ENCODE results near the gene GLRA3. TPM values are rescaled to one million over a fixed set of nuclear protein-coding genes. Genes with fewer than 3 reads are reported as not detected.

GLRA3 gene
- polyA plus RNA-seq, 1 donor from 2014 or later = 0.76 TPM

- H3K27me3 ChIP-seq (ENCODE audit: insufficient read depth, low read depth, low read length) = no peaks in the 10 kb centered on the region
- H3K9me3 ChIP-seq (ENCODE audit: low read length) = no peaks in the 10 kb centered on the region
- TF ChIP-seq SMC3 (conservative IDR thresholded peaks at IDR 0.05; ENCODE audit: poor library complexity) (no peak), TAF1 (IDR thresholded peaks at IDR 0.05; ENCODE audit: low read depth) (no peak), POLR2AphosphoS5 (IDR thresholded peaks at IDR 0.05) (no peak), EP300 (conservative IDR thresholded peaks at IDR 0.05; ENCODE audit: poor library complexity, severe bottlenecking) (no peak), EZH2 (IDR thresholded peaks at IDR 0.05; ENCODE audit: borderline replicate concordance, insufficient read depth, low read length, poor library complexity, severe bottlenecking) (no peak), MXI1 (conservative IDR thresholded peaks at IDR 0.05; ENCODE audit: poor library complexity, severe bottlenecking) (no peak), RAD21 (conservative IDR thresholded peaks at IDR 0.05) (no peak)
- TF ChIP-seq, protein P1, sequence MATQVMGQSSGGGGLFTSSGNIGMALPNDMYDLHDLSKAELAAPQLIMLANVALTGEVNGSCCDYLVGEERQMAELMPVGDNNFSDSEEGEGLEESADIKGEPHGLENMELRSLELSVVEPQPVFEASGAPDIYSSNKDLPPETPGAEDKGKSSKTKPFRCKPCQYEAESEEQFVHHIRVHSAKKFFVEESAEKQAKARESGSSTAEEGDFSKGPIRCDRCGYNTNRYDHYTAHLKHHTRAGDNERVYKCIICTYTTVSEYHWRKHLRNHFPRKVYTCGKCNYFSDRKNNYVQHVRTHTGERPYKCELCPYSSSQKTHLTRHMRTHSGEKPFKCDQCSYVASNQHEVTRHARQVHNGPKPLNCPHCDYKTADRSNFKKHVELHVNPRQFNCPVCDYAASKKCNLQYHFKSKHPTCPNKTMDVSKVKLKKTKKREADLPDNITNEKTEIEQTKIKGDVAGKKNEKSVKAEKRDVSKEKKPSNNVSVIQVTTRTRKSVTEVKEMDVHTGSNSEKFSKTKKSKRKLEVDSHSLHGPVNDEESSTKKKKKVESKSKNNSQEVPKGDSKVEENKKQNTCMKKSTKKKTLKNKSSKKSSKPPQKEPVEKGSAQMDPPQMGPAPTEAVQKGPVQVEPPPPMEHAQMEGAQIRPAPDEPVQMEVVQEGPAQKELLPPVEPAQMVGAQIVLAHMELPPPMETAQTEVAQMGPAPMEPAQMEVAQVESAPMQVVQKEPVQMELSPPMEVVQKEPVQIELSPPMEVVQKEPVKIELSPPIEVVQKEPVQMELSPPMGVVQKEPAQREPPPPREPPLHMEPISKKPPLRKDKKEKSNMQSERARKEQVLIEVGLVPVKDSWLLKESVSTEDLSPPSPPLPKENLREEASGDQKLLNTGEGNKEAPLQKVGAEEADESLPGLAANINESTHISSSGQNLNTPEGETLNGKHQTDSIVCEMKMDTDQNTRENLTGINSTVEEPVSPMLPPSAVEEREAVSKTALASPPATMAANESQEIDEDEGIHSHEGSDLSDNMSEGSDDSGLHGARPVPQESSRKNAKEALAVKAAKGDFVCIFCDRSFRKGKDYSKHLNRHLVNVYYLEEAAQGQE (IDR thresholded peaks at IDR 0.05; ENCODE audit: borderline replicate concordance) = no peak
- TF ChIP-seq, protein P2, sequence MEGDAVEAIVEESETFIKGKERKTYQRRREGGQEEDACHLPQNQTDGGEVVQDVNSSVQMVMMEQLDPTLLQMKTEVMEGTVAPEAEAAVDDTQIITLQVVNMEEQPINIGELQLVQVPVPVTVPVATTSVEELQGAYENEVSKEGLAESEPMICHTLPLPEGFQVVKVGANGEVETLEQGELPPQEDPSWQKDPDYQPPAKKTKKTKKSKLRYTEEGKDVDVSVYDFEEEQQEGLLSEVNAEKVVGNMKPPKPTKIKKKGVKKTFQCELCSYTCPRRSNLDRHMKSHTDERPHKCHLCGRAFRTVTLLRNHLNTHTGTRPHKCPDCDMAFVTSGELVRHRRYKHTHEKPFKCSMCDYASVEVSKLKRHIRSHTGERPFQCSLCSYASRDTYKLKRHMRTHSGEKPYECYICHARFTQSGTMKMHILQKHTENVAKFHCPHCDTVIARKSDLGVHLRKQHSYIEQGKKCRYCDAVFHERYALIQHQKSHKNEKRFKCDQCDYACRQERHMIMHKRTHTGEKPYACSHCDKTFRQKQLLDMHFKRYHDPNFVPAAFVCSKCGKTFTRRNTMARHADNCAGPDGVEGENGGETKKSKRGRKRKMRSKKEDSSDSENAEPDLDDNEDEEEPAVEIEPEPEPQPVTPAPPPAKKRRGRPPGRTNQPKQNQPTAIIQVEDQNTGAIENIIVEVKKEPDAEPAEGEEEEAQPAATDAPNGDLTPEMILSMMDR (IDR thresholded peaks at IDR 0.05; ENCODE audit: poor library complexity, severe bottlenecking) = no peak
- no peak overlapping the region for H3K9ac ChIP-seq (ENCODE audit: low read length)
- H3K4me3 ChIP-seq (ENCODE audit: low read length) = no peak overlapping the region
- H3K79me2 ChIP-seq (replicated peaks; ENCODE audit: insufficient read depth, low read length) = no peaks in the 10 kb centered on the region
- no peaks in the 10 kb centered on the region for H3F3A ChIP-seq (ENCODE audit: insufficient read depth, low read length, poor library complexity, severe bottlenecking)
- H3K4me2 ChIP-seq (ENCODE audit: low read length) = no peak overlapping the region
- no peaks in the 10 kb centered on the region for H3K9me2 ChIP-seq (ENCODE audit: insufficient read depth, low read length)
- no peaks in the 10 kb centered on the region for H3K36me3 ChIP-seq (ENCODE audit: insufficient read depth, low read length)
- H3K27ac ChIP-seq (ENCODE audit: low read length) = no peak overlapping the region
- no peaks in the 10 kb centered on the region for H4K20me1 ChIP-seq (ENCODE audit: insufficient read depth)
- no peak overlapping the region for H2AFZ ChIP-seq (ENCODE audit: low read depth, low read length)
Measured at GRCh38 chr4:174650711-174651355, 178.2 kb downstream of the GLRA3 start.

DNA sequence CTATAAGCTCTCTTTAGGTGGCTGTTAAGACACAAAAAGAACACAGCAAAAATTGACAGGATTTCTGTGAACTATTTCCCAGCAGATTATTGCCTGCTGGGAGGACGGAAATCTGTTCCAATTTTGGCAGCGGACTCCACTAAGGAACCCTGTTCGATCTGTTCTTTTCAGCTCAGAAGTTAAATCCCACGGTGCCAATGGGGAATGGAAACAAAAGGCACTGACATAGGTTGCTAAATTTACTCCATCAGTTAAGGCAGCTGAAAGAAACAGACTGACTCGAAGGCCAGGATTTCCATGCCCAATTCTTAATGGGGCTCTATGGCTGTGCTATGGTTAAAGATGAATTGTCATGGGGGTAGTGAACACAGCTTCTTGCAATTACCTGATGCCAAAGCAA lies 180.2 kb downstream of the GLRA3 start:
- H3K4me2 ChIP-seq (ENCODE audit: low read length) = no peak overlapping the region

More for the DNA sequence above, 180.2 kb downstream of the GLRA3 start:
- Histone ChIP-seq H3K9ac (ENCODE audit: low read length) (no peak overlapping the region), H2AFZ (ENCODE audit: low read depth, low read length) (no peak overlapping the region), H4K20me1 (ENCODE audit: insufficient read depth) (no peaks in the 10 kb centered on the region), H3K36me3 (ENCODE audit: insufficient read depth, low read length) (no peaks in the 10 kb centered on the region), H3K27me3 (ENCODE audit: insufficient read depth, low read depth, low read length) (no peaks in the 10 kb centered on the region), H3K4me3 (ENCODE audit: low read length) (no peak overlapping the region), H3F3A (ENCODE audit: insufficient read depth, low read length, poor library complexity, severe bottlenecking) (no peaks in the 10 kb centered on the region), H3K9me3 (ENCODE audit: low read length) (no peaks in the 10 kb centered on the region), H3K9me2 (ENCODE audit: insufficient read depth, low read length) (no peaks in the 10 kb centered on the region), H3K27ac (ENCODE audit: low read length) (no peak overlapping the region), H3K79me2 (replicated peaks; ENCODE audit: insufficient read depth, low read length) (no peaks in the 10 kb centered on the region)
- no peak for TF ChIP-seq TAF1 (IDR thresholded peaks at IDR 0.05; ENCODE audit: low read depth)
- TF ChIP-seq, protein P1 (IDR thresholded peaks at IDR 0.05; ENCODE audit: borderline replicate concordance) = no peak
- no peak for TF ChIP-seq EP300 (conservative IDR thresholded peaks at IDR 0.05; ENCODE audit: poor library complexity, severe bottlenecking)
- no peak for TF ChIP-seq MXI1 (conservative IDR thresholded peaks at IDR 0.05; ENCODE audit: poor library complexity, severe bottlenecking)
- TF ChIP-seq SMC3 (conservative IDR thresholded peaks at IDR 0.05; ENCODE audit: poor library complexity) = no peak
- TF ChIP-seq EZH2 (IDR thresholded peaks at IDR 0.05; ENCODE audit: borderline replicate concordance, insufficient read depth, low read length, poor library complexity, severe bottlenecking) = no peak
- no peak for TF ChIP-seq POLR2AphosphoS5 (IDR thresholded peaks at IDR 0.05)
- TF ChIP-seq, protein P2 (IDR thresholded peaks at IDR 0.05; ENCODE audit: poor library complexity, severe bottlenecking) = no peak
- no peak for TF ChIP-seq RAD21 (conservative IDR thresholded peaks at IDR 0.05)
